GM18499 (cell line): Measurements from ENCODE around the gene HDGFL3.
"Not testable (repeated sequence)": the region's sequence is repeated elsewhere in the genome, so short reads cannot be mapped to it uniquely, and the experiment has no call there.

Experiments used
- ATAC-seq: cut with Tn5 transposase; IDR thresholded peaks from one replicate; pipeline ENCODE4 v1.9.1; 2021; ENCODE audit warnings: moderate number of reproducible peaks; ENCODE audit not compliant: insufficient read depth, unreplicated experiment

HDGFL3 gene

GRCh38 chr15:83106994-83107840, 100.4 kb downstream of the HDGFL3 start, which contains the start of gene TM6SF1:
Gene TM6SF1 (plus strand): TSS chr15:83107645. CDS start chr15:83107681, 36 bp downstream.
- no peak for ATAC-seq

GRCh38 chr15:83105440-83105839, 102.2 kb downstream of the HDGFL3 start:
- ATAC-seq: no peak

GRCh38 chr15:83104141-83104540, 103.5 kb downstream of the HDGFL3 start:
- no peak for ATAC-seq

DNA sequence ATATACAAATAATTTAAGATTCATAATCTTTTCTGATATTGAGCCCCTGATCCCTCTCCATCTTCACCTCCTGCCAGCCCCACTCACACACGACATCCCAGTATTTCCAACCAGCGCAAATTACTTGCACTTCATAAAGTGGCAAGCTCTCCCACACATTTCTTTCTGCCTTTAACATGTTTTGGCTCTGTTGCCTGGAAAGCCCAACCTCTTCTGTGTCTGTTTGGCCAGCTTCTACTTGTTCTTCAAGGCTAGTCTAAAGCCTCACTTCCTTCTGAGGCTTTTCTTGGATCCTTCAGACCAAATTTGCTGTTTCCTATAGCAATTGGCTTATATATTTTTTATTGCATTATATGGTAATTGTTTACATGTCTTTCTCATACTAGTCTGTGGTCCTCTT, 105.3 kb downstream of the HDGFL3 start:
- ATAC-seq: no peak

GRCh38 chr15:83100097-83100646, 107.5 kb downstream of the HDGFL3 start:
- no peak for ATAC-seq

GRCh38 chr15:83099290-83099689, 108.3 kb downstream of the HDGFL3 start:
- no peak for ATAC-seq

DNA sequence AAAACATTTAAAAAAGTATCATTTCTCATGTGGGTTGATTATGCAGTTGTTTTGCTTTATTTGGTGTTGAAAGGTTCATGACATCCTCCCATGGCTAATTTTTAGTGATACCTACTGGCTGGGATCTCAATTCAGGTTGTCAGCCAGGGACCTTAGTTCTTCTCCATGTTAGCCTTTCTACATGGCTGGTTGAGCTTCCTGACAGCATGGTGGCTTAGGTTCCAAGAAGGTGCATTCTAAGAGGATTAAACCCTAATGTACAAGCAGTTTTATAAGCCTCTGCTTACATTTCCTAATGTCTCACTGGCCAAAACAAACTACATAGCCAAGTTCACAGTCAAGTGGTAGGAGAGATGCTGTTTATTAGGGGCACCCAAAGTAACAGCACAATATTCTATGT, 109.5 kb downstream of the HDGFL3 start:
- no peak for ATAC-seq

GRCh38 chr15:83094583-83094982, 113.0 kb downstream of the HDGFL3 start:
- ATAC-seq: no peak

DNA sequence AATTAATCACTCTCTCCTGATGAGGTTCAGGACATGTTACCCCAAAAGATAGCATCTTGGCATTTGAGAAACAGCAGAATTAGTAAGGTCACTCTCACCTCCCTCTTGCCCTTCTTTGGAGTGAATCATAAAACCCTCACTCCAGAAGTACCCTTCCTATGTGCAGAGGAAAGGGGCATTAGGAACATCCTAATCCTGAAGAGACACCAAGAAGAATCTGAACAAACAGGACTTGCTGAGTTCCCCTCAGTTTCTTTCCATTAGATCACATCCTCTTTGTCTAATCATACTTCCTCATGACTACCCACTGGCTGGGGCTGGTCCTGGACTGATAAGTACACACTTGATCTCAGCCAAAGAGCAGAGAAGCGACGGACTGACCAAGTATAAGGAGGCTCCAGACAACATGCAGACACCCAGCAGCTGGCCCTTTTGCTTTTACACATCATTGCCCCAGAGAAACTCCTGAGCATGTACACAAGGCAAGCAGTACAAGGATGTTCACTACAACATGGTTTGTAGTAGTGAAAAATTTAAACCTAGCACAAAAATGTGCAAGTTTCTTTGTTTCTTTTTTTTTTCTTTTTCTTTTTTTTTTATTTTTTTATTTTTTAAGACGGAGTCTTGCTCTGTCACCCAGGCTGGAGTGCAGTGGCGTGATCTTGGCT, 115.2 kb downstream of the HDGFL3 start:
- peak; percentile 56 for ATAC-seq

GRCh38 chr15:83091965-83092308, 115.7 kb downstream of the HDGFL3 start:
- not testable (repeated sequence) for ATAC-seq

DNA sequence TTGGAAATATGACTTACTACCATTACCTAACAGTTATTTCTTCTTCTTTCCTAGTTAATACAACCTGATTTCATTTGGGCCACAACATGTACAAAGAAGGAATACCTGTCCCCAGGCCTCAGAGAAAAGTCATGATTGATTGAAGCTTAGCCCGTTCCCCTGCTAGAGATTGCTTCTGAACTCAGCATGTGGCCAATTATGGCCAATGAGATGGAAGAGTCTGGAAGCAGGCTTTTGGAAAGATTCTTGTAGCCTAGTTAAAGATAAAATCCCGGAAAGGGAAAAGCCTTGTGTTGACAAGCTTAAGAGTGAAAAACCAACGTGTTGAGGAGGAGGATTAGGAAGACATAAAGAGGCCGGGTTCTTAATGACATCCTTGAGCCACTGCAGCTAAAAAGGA, 117.2 kb downstream of the HDGFL3 start:
- ATAC-seq: no peak

GRCh38 chr15:83088876-83089275, 118.7 kb downstream of the HDGFL3 start:
- ATAC-seq: no peak

DNA sequence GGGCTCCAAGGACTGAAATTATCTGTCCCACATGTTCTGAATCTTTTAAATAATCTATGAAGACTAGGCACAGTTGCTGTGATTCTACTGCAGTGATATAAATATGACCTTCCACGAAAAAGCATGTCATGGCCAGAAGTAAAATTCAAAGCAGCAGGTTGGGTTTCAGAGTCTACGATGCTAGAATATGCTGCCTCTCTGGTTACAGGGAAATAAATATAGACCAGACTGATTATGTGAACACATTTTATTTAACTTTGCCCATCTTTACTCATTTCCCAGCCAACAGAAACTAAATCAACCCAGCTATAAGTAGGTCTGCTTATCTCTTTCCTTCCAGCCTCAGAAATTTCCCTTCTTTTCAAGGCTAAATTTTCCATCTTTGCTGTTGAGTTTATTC, 120.0 kb downstream of the HDGFL3 start:
- no peak for ATAC-seq

DNA sequence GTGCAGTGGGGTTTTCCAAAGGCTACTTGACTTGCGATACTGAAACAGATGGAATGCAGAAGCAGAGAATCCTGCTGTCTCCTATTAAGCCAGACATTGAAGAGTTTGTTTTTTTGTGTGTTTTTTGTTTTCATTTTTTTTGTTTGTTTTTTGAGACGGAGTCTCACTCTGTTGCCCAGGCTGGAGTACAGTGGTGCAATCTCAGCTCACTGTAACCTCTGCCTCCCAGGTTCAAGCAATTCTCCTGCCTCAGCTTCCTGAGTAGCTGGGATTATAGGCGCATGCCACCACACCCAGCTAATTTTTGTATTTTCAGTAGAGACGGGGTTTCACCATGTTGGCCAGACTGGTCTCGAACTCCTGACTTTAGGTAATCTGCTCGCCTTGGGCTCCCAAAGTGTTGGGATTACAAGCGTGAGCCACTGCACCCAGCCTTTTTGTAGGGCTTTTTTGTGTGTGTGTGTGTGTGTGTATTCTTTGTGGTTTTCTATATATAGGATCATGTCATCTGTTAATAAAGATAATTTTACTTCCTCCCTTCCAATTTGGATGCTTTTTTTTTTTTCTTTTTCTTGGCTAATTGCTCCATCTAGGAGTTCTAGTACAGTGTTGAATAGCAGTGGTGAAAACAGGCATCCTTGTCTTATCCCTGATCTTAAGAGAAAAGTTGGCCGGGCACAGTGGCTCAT, 121.6 kb downstream of the HDGFL3 start:
- not testable (repeated sequence) for ATAC-seq

DNA sequence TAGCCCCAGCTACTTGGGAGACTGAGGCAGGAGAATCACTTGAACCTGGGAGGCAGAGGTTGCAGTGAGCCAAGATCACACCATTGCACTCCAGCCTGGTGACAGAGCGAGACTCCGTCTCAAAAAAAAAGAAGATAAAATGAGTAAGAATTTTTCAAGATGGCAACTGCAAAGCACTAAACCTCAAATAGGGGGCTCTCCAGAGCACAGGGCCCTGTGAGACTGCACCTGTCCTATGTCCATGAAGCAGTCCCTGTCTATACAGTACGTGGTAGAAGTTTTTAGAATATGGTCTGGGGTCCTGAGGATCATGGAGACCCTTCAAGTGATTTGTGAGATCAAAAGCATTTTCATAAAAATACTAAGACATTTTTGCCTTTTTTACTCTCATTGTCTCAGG, 122.2 kb downstream of the HDGFL3 start:
- not testable (repeated sequence) for ATAC-seq

- no peak for ATAC-seq
Measured at GRCh38 chr15:83082730-83083386, 124.8 kb downstream of the HDGFL3 start.

GRCh38 chr15:83081256-83082014, 126.2 kb downstream of the HDGFL3 start:
- no peak for ATAC-seq

DNA sequence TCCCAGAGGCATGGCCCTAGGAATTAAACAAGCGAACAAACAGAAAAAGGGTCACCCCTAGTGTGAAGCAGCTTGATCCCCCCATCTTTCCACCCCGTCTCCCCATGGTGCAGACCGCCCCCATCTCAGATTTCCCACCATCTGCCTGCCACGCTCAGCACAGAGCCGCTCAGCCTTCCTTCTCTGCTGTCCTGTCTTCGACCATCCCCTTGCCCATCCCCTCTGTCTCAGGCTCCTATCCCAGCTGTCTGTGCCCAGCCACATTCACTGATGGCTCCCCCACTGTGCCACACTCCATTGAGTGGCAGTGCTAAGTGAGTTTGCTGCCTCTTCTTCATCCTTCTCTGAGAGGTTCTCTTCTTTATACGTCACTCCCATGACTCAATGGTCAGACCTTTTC, 128.9 kb downstream of the HDGFL3 start:
- no peak for ATAC-seq
